K562 (cell line): ENCODE results near the gene PRMT2. TPM values are rescaled to one million over a fixed set of nuclear protein-coding genes. Genes with fewer than 3 reads are reported as not detected.

Experiments
- BMI1 ChIP-seq: fragments of 150-350 bp; IDR thresholded peaks from 2 replicates; pipeline ENCODE4 v1.6.1; 2014; ENCODE audit warnings: low read length
- ETV5 ChIP-seq: sonication (generic); formaldehyde crosslinking; IDR thresholded peaks from 2 replicates; pipeline ENCODE4 v1.4.0; 2020; ENCODE audit warnings: low read depth, mild to moderate bottlenecking, missing genetic modification reagents
- FOXP1 ChIP-seq: sonication (generic); formaldehyde crosslinking; IDR thresholded peaks from 2 replicates; pipeline ENCODE4 v1.8.0; 2022; ENCODE audit warnings: mild to moderate bottlenecking, missing genetic modification reagents
- LCOR ChIP-seq: sonication (generic); formaldehyde crosslinking; IDR thresholded peaks from 2 replicates; pipeline ENCODE4 v1.8.0; 2022; ENCODE audit warnings: mild to moderate bottlenecking, missing genetic modification reagents
- LEF1 ChIP-seq: fragments of 450-650 bp; IDR thresholded peaks from 2 replicates; pipeline ENCODE4 v1.6.1; 2016; ENCODE audit warnings: mild to moderate bottlenecking
- MAFG ChIP-seq: fragments of 450-650 bp; conservative IDR thresholded peaks from 2 replicates; pipeline ENCODE4 v1.6.1; 2016; ENCODE audit warnings: missing genetic modification characterization, missing compliant biosample characterization
- MIER1 ChIP-seq: fragments of 450-650 bp; IDR thresholded peaks from 2 replicates; pipeline ENCODE4 v1.6.1; 2016; ENCODE audit warnings: antibody characterized with exemption, mild to moderate bottlenecking, low read depth
- NFE2L1 ChIP-seq: fragments of 450-650 bp; IDR thresholded peaks from 2 replicates; pipeline ENCODE4 v1.6.1; 2016; ENCODE audit warnings: missing genetic modification characterization, low read depth, mild to moderate bottlenecking, missing compliant biosample characterization, moderate library complexity, borderline replicate concordance
- PHF21A ChIP-seq: fragments of 450-650 bp; IDR thresholded peaks from 2 replicates; pipeline ENCODE4 v1.6.1; 2017; ENCODE audit warnings: low read depth, borderline replicate concordance
- RAD21 ChIP-seq, 2 experiments: fragments of 250-450 bp in 1 of 2; fragments of 450-650 bp in 1 of 2; sonication (Bioruptor Pico) in 1 of 2; formaldehyde crosslinking in 1 of 2; IDR thresholded peaks in 1 of 2; conservative IDR thresholded peaks in 1 of 2; 2 replicates each; pipeline versions ENCODE4 v1.4.0 to v1.8.0; 2020 to 2022; ENCODE audit warnings: mild to moderate bottlenecking in 2 of 2, moderate library complexity in 1 of 2
- SNRNP70 ChIP-seq: fragments of 200-400 bp; formaldehyde crosslinking; optimal IDR thresholded peaks from 2 replicates; pipeline ENCODE3; 2017; ENCODE audit warnings: low read depth, low read length
- ZNF551 ChIP-seq: fragments of 250-450 bp; sonication (Bioruptor Pico); IDR thresholded peaks from 2 replicates; pipeline ENCODE4 v1.5.0; 2021; ENCODE audit warnings: mild to moderate bottlenecking, moderate library complexity
- ZNF589 ChIP-seq: fragments of 200-800 bp; sonication (Bioruptor generic); IDR thresholded peaks from 2 replicates; pipeline ENCODE4 v1.6.1; 2016; ENCODE audit warnings: low read depth, missing genetic modification characterization, missing compliant biosample characterization
- ZNF778 ChIP-seq: fragments of 450-650 bp; formaldehyde crosslinking; IDR thresholded peaks from 2 replicates; pipeline ENCODE4 v1.4.0; 2020; ENCODE audit warnings: mild to moderate bottlenecking, moderate library complexity
- polyA plus RNA-seq, 8 experiments: library from polyadenylated mRNA; depleted of rRNA in 4 of 8; stranded (reverse) in 5 of 8; unstranded in 3 of 8; fragments of >200 nt; fragmentation: Nextera tagmentation in 2 of 8; fragmentation: Illumina TruSeq in 1 of 8; extraction: Ambion mirVana in 2 of 8; extraction: Trizol in 1 of 8; gene quantifications; 2 replicates each; pipeline versions ENCODE4 v1.2.1 to v1.2.3, GENCODE V29; 2011 to 2014; ENCODE audit warnings: inconsistent platforms in 1 of 8, missing spikeins in 1 of 8
- total RNA-seq, 7 experiments: library from RNA; depleted of rRNA in 6 of 7; stranded (reverse); fragments of >200 nt in 6 of 7; fragmentation: Illumina TruSeq in 2 of 7; extraction: Trizol in 2 of 7; gene quantifications; 2 replicates each; pipeline versions ENCODE4 v1.2.1 to v1.2.3, GENCODE V29; 2011 to 2021; ENCODE audit warnings: low replicate concordance in 1 of 7
- TF ChIP-seq, protein P1 (sequence below), 2 experiments: fragments of 450-650 bp in 1 of 2; IDR thresholded peaks; 2 replicates each; pipeline ENCODE4 v1.6.1; 2011 to 2017; ENCODE audit warnings: low read depth in 2 of 2, antibody characterized with exemption in 1 of 2, borderline replicate concordance in 1 of 2, low read length in 1 of 2, mild to moderate bottlenecking in 1 of 2, mixed read lengths in 1 of 2; ENCODE audit not compliant: control insufficient read depth in 1 of 2
- TF ChIP-seq, protein P2 (sequence below): sonication (generic); formaldehyde crosslinking; IDR thresholded peaks from 2 replicates; pipeline ENCODE4 v1.8.1; 2022; ENCODE audit warnings: missing genetic modification reagents
- TF ChIP-seq, protein P3 (sequence below): fragments of 450-650 bp; IDR thresholded peaks from 2 replicates; pipeline ENCODE4 v1.6.1; 2016; ENCODE audit warnings: mild to moderate bottlenecking
- TF ChIP-seq, protein P4 (sequence below): fragments of 250-450 bp; sonication (Bioruptor Pico); IDR thresholded peaks from 2 replicates; pipeline ENCODE4 v1.5.0; 2022; ENCODE audit warnings: mild to moderate bottlenecking

The PRMT2 gene
- total and polyA plus RNA-seq, 9 of the 15 experiments (the other 6 are each of a cell fraction or from before 2014, with no cell fraction given): 37.2 to 85.7 (median 59.3) TPM

DNA sequence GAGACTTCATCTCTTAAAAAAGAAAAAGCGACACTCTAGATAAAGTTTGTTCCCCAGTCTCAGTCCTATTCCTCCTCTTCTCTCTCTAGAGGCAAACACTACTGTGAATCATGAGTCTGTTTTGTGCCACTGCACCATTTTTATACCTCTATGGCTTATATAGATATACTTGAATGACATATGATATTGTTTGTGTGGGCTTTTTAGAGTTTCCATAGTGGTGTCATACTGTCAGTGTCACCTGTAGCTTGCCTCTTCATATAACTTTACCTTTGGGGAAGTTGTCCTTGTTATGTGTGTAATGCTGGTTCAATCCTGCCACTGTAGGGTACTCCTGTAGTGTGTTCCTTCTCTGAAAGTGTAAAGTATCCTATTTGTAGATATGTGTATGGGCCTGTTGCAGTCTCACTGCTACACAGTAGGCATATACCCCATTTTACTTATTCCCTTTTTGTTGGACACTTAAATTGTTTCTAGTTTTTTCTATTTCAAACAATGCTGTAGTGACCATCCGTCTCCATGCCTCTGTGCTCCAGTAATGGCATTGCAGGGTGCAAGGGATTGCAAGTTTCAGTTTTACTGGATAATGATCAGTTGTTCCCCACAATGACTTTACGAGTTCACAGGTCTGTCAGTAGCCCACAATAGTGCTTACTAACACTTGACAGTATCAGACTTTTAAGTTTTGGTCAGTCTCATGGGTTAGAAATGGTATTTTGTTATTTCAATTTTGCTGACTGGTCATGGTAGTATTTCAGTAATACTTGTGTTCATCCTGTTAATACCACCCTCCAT lies 2.7 kb downstream of the PRMT2 start (continued):
- TF ChIP-seq, protein P1, sequence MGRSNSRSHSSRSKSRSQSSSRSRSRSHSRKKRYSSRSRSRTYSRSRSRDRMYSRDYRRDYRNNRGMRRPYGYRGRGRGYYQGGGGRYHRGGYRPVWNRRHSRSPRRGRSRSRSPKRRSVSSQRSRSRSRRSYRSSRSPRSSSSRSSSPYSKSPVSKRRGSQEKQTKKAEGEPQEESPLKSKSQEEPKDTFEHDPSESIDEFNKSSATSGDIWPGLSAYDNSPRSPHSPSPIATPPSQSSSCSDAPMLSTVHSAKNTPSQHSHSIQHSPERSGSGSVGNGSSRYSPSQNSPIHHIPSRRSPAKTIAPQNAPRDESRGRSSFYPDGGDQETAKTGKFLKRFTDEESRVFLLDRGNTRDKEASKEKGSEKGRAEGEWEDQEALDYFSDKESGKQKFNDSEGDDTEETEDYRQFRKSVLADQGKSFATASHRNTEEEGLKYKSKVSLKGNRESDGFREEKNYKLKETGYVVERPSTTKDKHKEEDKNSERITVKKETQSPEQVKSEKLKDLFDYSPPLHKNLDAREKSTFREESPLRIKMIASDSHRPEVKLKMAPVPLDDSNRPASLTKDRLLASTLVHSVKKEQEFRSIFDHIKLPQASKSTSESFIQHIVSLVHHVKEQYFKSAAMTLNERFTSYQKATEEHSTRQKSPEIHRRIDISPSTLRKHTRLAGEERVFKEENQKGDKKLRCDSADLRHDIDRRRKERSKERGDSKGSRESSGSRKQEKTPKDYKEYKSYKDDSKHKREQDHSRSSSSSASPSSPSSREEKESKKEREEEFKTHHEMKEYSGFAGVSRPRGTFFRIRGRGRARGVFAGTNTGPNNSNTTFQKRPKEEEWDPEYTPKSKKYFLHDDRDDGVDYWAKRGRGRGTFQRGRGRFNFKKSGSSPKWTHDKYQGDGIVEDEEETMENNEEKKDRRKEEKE (IDR thresholded peaks at IDR 0.05; ENCODE audit: borderline replicate concordance in 1 of 2, control insufficient read depth in 1 of 2, low read depth in 2 of 2, low read length in 1 of 2): no peak
- no peak for TF ChIP-seq MIER1
- no peak for TF ChIP-seq NFE2L1
- TF ChIP-seq MAFG: peak; percentile 95
- TF ChIP-seq LEF1: peak; percentile 78; the same call in 1 of the 2 replicates
- no peak for TF ChIP-seq LCOR (CRISPR knock-in tag)
- TF ChIP-seq ZNF551: no peak
- TF ChIP-seq, protein P2, sequence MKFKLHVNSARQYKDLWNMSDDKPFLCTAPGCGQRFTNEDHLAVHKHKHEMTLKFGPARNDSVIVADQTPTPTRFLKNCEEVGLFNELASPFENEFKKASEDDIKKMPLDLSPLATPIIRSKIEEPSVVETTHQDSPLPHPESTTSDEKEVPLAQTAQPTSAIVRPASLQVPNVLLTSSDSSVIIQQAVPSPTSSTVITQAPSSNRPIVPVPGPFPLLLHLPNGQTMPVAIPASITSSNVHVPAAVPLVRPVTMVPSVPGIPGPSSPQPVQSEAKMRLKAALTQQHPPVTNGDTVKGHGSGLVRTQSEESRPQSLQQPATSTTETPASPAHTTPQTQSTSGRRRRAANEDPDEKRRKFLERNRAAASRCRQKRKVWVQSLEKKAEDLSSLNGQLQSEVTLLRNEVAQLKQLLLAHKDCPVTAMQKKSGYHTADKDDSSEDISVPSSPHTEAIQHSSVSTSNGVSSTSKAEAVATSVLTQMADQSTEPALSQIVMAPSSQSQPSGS: no peak
- no peak for TF ChIP-seq BMI1
- no peak for TF ChIP-seq PHF21A
- TF ChIP-seq, protein P3, sequence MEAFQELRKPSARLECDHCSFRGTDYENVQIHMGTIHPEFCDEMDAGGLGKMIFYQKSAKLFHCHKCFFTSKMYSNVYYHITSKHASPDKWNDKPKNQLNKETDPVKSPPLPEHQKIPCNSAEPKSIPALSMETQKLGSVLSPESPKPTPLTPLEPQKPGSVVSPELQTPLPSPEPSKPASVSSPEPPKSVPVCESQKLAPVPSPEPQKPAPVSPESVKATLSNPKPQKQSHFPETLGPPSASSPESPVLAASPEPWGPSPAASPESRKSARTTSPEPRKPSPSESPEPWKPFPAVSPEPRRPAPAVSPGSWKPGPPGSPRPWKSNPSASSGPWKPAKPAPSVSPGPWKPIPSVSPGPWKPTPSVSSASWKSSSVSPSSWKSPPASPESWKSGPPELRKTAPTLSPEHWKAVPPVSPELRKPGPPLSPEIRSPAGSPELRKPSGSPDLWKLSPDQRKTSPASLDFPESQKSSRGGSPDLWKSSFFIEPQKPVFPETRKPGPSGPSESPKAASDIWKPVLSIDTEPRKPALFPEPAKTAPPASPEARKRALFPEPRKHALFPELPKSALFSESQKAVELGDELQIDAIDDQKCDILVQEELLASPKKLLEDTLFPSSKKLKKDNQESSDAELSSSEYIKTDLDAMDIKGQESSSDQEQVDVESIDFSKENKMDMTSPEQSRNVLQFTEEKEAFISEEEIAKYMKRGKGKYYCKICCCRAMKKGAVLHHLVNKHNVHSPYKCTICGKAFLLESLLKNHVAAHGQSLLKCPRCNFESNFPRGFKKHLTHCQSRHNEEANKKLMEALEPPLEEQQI: peak; percentile 37
- no peak for TF ChIP-seq ZNF778 (CRISPR knock-in tag)
- TF ChIP-seq, protein P4, sequence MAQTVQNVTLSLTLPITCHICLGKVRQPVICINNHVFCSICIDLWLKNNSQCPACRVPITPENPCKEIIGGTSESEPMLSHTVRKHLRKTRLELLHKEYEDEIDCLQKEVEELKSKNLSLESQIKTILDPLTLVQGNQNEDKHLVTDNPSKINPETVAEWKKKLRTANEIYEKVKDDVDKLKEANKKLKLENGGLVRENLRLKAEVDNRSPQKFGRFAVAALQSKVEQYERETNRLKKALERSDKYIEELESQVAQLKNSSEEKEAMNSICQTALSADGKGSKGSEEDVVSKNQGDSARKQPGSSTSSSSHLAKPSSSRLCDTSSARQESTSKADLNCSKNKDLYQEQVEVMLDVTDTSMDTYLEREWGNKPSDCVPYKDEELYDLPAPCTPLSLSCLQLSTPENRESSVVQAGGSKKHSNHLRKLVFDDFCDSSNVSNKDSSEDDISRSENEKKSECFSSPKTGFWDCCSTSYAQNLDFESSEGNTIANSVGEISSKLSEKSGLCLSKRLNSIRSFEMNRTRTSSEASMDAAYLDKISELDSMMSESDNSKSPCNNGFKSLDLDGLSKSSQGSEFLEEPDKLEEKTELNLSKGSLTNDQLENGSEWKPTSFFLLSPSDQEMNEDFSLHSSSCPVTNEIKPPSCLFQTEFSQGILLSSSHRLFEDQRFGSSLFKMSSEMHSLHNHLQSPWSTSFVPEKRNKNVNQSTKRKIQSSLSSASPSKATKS (CRISPR knock-in tag): no peak
- 0 out of 2 replicates have a peak, but pooled peaks have one; percentile 41 for TF ChIP-seq ZNF589 (CRISPR knock-in tag)
- 0 out of 4 replicates have a peak, but pooled peaks of 1 of the 2 experiments have one; percentile 12 for TF ChIP-seq RAD21 (CRISPR knock-in tag; conservative IDR thresholded peaks at IDR 0.05 in 1 of 2, IDR thresholded peaks at IDR 0.05 in 1 of 2)
- TF ChIP-seq SNRNP70: no peak
- TF ChIP-seq FOXP1 (CRISPR knock-in tag): no peak
- TF ChIP-seq ETV5 (CRISPR knock-in tag): no peak
